H1 (cell line): ENCODE data around the gene ENDOU.

Experiments
- BRCA1 ChIP-seq: IDR thresholded peaks from 2 replicates; pipeline ENCODE4 v1.6.1; 2012; ENCODE audit warnings: low read depth, low read length, improper control_type of control experiment
- CHD2 ChIP-seq: IDR thresholded peaks from 2 replicates; pipeline ENCODE4 v1.6.1; 2012; ENCODE audit warnings: low read length, improper control_type of control experiment
- FOSL1 ChIP-seq: IDR thresholded peaks from 2 replicates; pipeline ENCODE4 v1.6.1; 2011; ENCODE audit warnings: mild to moderate bottlenecking, low read depth, low read length, moderate library complexity; ENCODE audit not compliant: insufficient read depth
- POLR2A ChIP-seq, 2 experiments: IDR thresholded peaks; 1 replicate in 1 of 2; 2 replicates in 1 of 2; pipeline ENCODE4 v1.6.1; 2011; ENCODE audit warnings: low read depth in 2 of 2, low read length in 2 of 2, mild to moderate bottlenecking in 2 of 2; ENCODE audit errors: control extremely low read depth in 1 of 2
- POLR2AphosphoS5 ChIP-seq: IDR thresholded peaks from 2 replicates; pipeline ENCODE4 v1.6.1; 2011; ENCODE audit warnings: low read depth, low read length
- POU5F1 ChIP-seq: IDR thresholded peaks from 2 replicates; pipeline ENCODE4 v1.6.1; 2011; ENCODE audit warnings: low read depth, mild to moderate bottlenecking, low read length, moderate library complexity
- RNF2 ChIP-seq: fragments of 200-900, 300-1000 bp; sonication (generic); IDR thresholded peaks from 2 replicates; pipeline ENCODE4 v1.7.1; 2016; ENCODE audit warnings: borderline replicate concordance, low read depth, mild to moderate bottlenecking, antibody characterized with exemption, low read length; ENCODE audit not compliant: poor library complexity, severe bottlenecking; ENCODE audit errors: missing control alignments
- RXRA ChIP-seq: IDR thresholded peaks from 2 replicates; pipeline ENCODE4 v1.6.1; 2011; ENCODE audit warnings: low read depth, mild to moderate bottlenecking, low read length, moderate library complexity; ENCODE audit not compliant: insufficient read depth
- ZNF274 ChIP-seq: IDR thresholded peaks from 2 replicates; pipeline ENCODE4 v1.7.0; 2012; ENCODE audit warnings: low read length, borderline replicate concordance; ENCODE audit errors: extremely low read depth
- TF ChIP-seq, protein P1 (sequence below): IDR thresholded peaks from 2 replicates; pipeline ENCODE4 v1.6.1; 2012; ENCODE audit warnings: inconsistent platforms
- TF ChIP-seq, protein P2 (sequence below), 3 experiments: IDR thresholded peaks; 1 replicate in 2 of 3; 2 replicates in 1 of 3; pipeline versions ENCODE4 v1.5.1 to v1.6.1; 2011; ENCODE audit warnings: low read length in 3 of 3, mild to moderate bottlenecking in 3 of 3, inconsistent platforms in 2 of 3, low read depth in 1 of 3, moderate library complexity in 1 of 3; ENCODE audit not compliant: insufficient read depth in 1 of 3; ENCODE audit errors: control extremely low read depth in 1 of 3
- TF ChIP-seq, protein P3 (sequence below): IDR thresholded peaks from 2 replicates; pipeline ENCODE4 v1.6.1; 2012; ENCODE audit warnings: inconsistent platforms
- TF ChIP-seq, protein P4 (sequence below): IDR thresholded peaks from 2 replicates; pipeline ENCODE4 v1.6.1; 2011; ENCODE audit warnings: low read depth, mild to moderate bottlenecking, low read length; ENCODE audit not compliant: insufficient read depth

DNA sequence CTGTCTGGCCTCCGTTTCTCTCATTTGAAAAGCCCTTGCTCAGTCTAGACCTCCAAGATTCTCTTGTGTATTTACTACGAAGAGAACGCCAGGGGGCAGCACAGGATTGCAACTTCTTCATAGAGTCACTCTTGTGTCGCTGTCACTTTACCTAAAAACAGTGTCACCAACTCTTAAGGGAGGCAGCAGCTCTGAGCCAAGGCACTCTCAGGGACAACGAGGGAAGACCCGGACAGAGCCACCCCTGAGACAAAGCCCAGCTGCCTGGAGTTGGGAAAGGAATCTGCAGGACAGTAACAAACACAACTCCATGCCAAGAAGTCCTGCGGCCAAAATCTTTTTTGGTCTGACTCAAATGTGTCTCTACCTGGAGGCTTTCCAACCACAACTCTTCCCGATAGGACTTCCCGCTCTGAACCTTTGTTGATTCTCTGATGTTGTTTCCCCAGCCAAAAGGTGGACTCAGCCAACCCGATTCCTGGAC, 9.9 kb downstream of the ENDOU start:
- no peak for TF ChIP-seq RXRA
- TF ChIP-seq, protein P1, sequence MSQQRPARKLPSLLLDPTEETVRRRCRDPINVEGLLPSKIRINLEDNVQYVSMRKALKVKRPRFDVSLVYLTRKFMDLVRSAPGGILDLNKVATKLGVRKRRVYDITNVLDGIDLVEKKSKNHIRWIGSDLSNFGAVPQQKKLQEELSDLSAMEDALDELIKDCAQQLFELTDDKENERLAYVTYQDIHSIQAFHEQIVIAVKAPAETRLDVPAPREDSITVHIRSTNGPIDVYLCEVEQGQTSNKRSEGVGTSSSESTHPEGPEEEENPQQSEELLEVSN, result no peak
- TF ChIP-seq, protein P2, sequence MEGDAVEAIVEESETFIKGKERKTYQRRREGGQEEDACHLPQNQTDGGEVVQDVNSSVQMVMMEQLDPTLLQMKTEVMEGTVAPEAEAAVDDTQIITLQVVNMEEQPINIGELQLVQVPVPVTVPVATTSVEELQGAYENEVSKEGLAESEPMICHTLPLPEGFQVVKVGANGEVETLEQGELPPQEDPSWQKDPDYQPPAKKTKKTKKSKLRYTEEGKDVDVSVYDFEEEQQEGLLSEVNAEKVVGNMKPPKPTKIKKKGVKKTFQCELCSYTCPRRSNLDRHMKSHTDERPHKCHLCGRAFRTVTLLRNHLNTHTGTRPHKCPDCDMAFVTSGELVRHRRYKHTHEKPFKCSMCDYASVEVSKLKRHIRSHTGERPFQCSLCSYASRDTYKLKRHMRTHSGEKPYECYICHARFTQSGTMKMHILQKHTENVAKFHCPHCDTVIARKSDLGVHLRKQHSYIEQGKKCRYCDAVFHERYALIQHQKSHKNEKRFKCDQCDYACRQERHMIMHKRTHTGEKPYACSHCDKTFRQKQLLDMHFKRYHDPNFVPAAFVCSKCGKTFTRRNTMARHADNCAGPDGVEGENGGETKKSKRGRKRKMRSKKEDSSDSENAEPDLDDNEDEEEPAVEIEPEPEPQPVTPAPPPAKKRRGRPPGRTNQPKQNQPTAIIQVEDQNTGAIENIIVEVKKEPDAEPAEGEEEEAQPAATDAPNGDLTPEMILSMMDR (IDR thresholded peaks at IDR 0.05; ENCODE audit: control extremely low read depth in 1 of 3, insufficient read depth in 1 of 3, low read depth in 1 of 3, low read length in 3 of 3), result peak in 2 of 3 experiments; percentile 77 to 84; a peak in 3 of 4 replicates
- no peak for TF ChIP-seq BRCA1
- TF ChIP-seq, protein P3, sequence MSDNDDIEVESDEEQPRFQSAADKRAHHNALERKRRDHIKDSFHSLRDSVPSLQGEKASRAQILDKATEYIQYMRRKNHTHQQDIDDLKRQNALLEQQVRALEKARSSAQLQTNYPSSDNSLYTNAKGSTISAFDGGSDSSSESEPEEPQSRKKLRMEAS, result no peak
- no peak for TF ChIP-seq CHD2
- TF ChIP-seq POU5F1, result no peak
- no peak for TF ChIP-seq ZNF274
- TF ChIP-seq POLR2A (IDR thresholded peaks at IDR 0.05; ENCODE audit: control extremely low read depth in 1 of 2, low read depth in 2 of 2, low read length in 2 of 2), result no peak
- TF ChIP-seq POLR2AphosphoS5, result no peak
- TF ChIP-seq, protein P4, sequence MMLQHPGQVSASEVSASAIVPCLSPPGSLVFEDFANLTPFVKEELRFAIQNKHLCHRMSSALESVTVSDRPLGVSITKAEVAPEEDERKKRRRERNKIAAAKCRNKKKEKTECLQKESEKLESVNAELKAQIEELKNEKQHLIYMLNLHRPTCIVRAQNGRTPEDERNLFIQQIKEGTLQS, result no peak
- no peak for TF ChIP-seq FOSL1
- TF ChIP-seq RNF2, result no peak
